GM23248 (cell line): ENCODE data around the gene PRKCB. TPM values are rescaled to one million over a fixed set of nuclear protein-coding genes. Genes with fewer than 3 reads are reported as not detected.

ENCODE experiments used
- DNase-seq: peaks from one replicate; pipeline ENCODE4 v3.0.0-alpha.2; 2015
- H2AFZ ChIP-seq: fragments of 200-600 bp; sonication (generic); 2 replicates; pipeline ENCODE4 v1.6.1; 2016; ENCODE audit warnings: antibody characterized with exemption
- H3F3A ChIP-seq: fragments of 200-600 bp; sonication (generic); 2 replicates; pipeline ENCODE4 v1.6.1; 2016; ENCODE audit warnings: mild to moderate bottlenecking, antibody characterized with exemption, mixed run types; ENCODE audit not compliant: insufficient read depth
- H3K27ac ChIP-seq: fragments of 200-600 bp; sonication (generic); 2 replicates; pipeline ENCODE4 v1.5.1; 2016; ENCODE audit warnings: mild to moderate bottlenecking
- H3K27me3 ChIP-seq: fragments of 200-600 bp; sonication (generic); replicated peaks from 2 replicates; pipeline ENCODE4 v1.6.1; 2016; ENCODE audit warnings: mild to moderate bottlenecking; ENCODE audit not compliant: insufficient read depth
- H3K36me3 ChIP-seq: fragments of 200-600 bp; sonication (generic); 2 replicates; pipeline ENCODE4 v1.6.1; 2016; ENCODE audit warnings: low read depth, mild to moderate bottlenecking
- H3K4me1 ChIP-seq: fragments of 200-600 bp; sonication (generic); 2 replicates; pipeline ENCODE4 v1.6.1; 2016; ENCODE audit warnings: mild to moderate bottlenecking; ENCODE audit not compliant: insufficient read depth
- H3K4me2 ChIP-seq: fragments of 200-600 bp; sonication (generic); one replicate; pipeline ENCODE4 v1.6.1; 2016; ENCODE audit warnings: mild to moderate bottlenecking; ENCODE audit not compliant: unreplicated experiment
- H3K4me3 ChIP-seq: fragments of 200-600 bp; sonication (generic); 2 replicates; pipeline ENCODE4 v1.5.1; 2016; ENCODE audit warnings: mild to moderate bottlenecking
- H3K79me2 ChIP-seq: fragments of 200-600 bp; sonication (generic); 2 replicates; pipeline ENCODE4 v1.6.1; 2016; ENCODE audit warnings: mild to moderate bottlenecking; ENCODE audit not compliant: insufficient read depth
- H3K9ac ChIP-seq: fragments of 200-600 bp; sonication (generic); 2 replicates; pipeline ENCODE4 v1.6.1; 2016; ENCODE audit warnings: mild to moderate bottlenecking
- H3K9me2 ChIP-seq: fragments of 200-600 bp; sonication (generic); 2 replicates; pipeline ENCODE4 v1.6.1; 2016; ENCODE audit warnings: mixed run types, mild to moderate bottlenecking, moderate library complexity; ENCODE audit not compliant: insufficient read depth
- H3K9me3 ChIP-seq: fragments of 200-600 bp; sonication (generic); one replicate; pipeline ENCODE4 v1.6.1; 2017; ENCODE audit warnings: low read depth
- H4K20me1 ChIP-seq: fragments of 200-600 bp; sonication (generic); 2 replicates; pipeline ENCODE4 v1.6.0; 2016; ENCODE audit not compliant: insufficient read depth
- EZH2 ChIP-seq: fragments of 200-600 bp; sonication (generic); IDR thresholded peaks from 2 replicates; pipeline ENCODE4 v1.6.1; 2018; ENCODE audit warnings: antibody characterized with exemption, mild to moderate bottlenecking; ENCODE audit not compliant: insufficient read depth, poor library complexity, severe bottlenecking
- EZH2phosphoT487 ChIP-seq: fragments of 200-600 bp; sonication (generic); IDR thresholded peaks from 2 replicates; pipeline ENCODE4 v1.6.1; 2018; ENCODE audit warnings: antibody characterized with exemption, moderate library complexity, mild to moderate bottlenecking, low read depth; ENCODE audit not compliant: insufficient read depth
- WGBS, 2 experiments: methylation state at CpG; one replicate each; pipeline ENCODE4 v1.1.6; 2015 to 2017; ENCODE audit warnings: low lambda C conversion rate in 2 of 2, low coverage in 1 of 2; ENCODE audit errors: missing lambda C conversion rate in 2 of 2; 5-methylcytosine and 5-hydroxymethylcytosine counted together
- in situ Hi-C: fragments of 300-500 bp; cut with MboI; formaldehyde crosslinking; loops from 2 replicates; pipeline ENCODE4 v1.15.0; 2020
- polyA plus RNA-seq: library from polyadenylated mRNA; unstranded; fragments of >200 nt; fragmentation: Nextera tagmentation; extraction: Ambion mirVana; gene quantifications from 2 replicates; pipeline ENCODE4 v1.2.1, GENCODE V29; 2016
- total RNA-seq: library from RNA; depleted of rRNA; stranded (reverse); fragments of >200 nt; shearing (Covaris generic); gene quantifications from 2 replicates; pipeline ENCODE4 v1.2.3, GENCODE V29; 2014

PRKCB gene
- total and polyA plus RNA-seq, 2 experiments from 2014 or later, result not detected

DNA sequence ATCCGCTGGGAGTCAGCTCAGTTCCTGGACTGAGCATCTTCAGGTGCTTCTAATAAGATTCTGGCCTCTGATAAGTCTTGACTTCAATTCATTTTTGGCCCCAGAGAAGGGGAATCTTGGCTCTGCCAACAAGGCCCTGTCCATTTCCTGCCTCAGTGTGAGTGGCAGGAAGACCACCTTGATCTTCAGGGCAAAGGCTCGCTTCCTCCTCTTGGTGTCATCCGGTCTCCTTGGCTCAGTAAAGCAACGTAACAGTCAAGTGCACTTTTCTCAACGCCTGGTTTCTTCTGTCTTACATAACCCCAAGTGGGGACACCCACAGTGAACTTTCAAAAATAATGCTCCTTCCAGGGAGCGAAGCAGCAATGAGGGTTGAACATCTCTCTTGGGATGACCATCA lies 169.8 kb downstream of the PRKCB start:
- Histone ChIP-seq H3K4me3 (no peak overlapping the region), H3K9me3 (no peaks in the 10 kb centered on the region), H3K27ac (no peak overlapping the region), H3K4me1 (no peaks in the 10 kb centered on the region), H3K79me2 (no peaks in the 10 kb centered on the region), H3K9me2 (no peaks in the 10 kb centered on the region), H3K36me3 (no peaks in the 10 kb centered on the region), H2AFZ (no peak overlapping the region), H3F3A (no peaks in the 10 kb centered on the region), H3K27me3 (no peaks in the 10 kb centered on the region), H3K9ac (no peak overlapping the region), H3K4me2 (no peak overlapping the region), H4K20me1 (no peaks in the 10 kb centered on the region)
- DNase-seq, result no peak
- TF ChIP-seq EZH2 (no peak), EZH2phosphoT487 (no peak)
- in situ Hi-C loops, result no loop called here
- 15 to 25% methylated on average over 6 of the region's 6 CpGs for WGBS, 2 experiments

DNA sequence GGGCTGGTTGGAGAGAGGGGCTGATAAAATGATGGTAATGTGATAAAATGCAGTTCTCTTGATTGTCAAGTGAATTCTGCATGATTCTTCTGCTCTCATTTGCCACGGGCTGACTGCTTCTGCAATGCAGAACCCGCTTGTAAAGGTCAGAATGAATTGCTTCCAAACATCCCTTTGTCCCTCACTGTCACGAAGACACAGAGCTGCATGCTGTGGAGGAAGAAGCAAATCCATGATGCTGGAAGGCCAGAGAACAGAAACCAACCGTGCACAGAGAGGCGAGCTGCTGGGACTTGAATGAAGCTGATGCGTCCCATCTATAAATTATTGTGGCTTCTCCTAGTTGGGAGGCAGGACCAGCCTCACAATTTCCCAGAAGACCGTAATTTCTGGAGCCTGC lies 171.6 kb downstream of the PRKCB start:
- 15% methylated on average over 7 of the region's 7 CpGs for WGBS, 2 experiments
- no peaks in the 10 kb centered on the region for H3K27me3 ChIP-seq
- TF ChIP-seq EZH2phosphoT487 (no peak), EZH2 (no peak)
- H3K9ac ChIP-seq, result no peak overlapping the region
- no peaks in the 10 kb centered on the region for H4K20me1 ChIP-seq
- no peak overlapping the region for H3K4me3 ChIP-seq
- H3K9me3 ChIP-seq, result no peaks in the 10 kb centered on the region
- no peaks in the 10 kb centered on the region for H3F3A ChIP-seq
- no peak overlapping the region for H2AFZ ChIP-seq
- no peaks in the 10 kb centered on the region for H3K9me2 ChIP-seq
- no peak overlapping the region for H3K4me2 ChIP-seq
- DNase-seq, result no peak
- no peak overlapping the region for H3K27ac ChIP-seq
- H3K36me3 ChIP-seq, result no peaks in the 10 kb centered on the region
- in situ Hi-C loops, result no loop called here
- no peaks in the 10 kb centered on the region for H3K4me1 ChIP-seq
- no peaks in the 10 kb centered on the region for H3K79me2 ChIP-seq

DNA sequence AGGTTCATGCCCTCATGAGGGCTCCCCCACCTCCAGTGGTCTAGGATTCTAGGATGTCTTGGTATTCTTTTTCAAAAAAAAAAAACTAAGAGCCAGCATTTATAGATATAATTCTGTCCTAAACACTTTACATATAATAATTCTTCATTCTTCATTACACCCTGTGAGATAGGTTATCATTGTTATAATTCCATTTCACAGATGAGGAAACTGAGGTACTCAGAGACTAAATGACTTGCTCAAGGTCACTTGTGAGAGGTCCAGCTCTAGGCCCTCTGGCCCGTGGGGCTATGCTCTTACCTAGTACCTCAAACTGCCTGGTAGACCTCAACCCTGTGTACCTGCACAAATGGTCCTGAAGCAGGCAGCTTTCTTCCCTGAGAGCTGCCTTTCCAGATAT lies 172.2 kb downstream of the PRKCB start:
- Histone ChIP-seq H3K4me2 (no peak overlapping the region), H3K79me2 (no peaks in the 10 kb centered on the region), H4K20me1 (no peaks in the 10 kb centered on the region), H3K9me3 (no peaks in the 10 kb centered on the region), H2AFZ (no peak overlapping the region), H3K36me3 (no peaks in the 10 kb centered on the region), H3K4me3 (no peak overlapping the region), H3K9ac (no peak overlapping the region), H3K27me3 (no peaks in the 10 kb centered on the region), H3K27ac (no peak overlapping the region), H3F3A (no peaks in the 10 kb centered on the region), H3K4me1 (no peaks in the 10 kb centered on the region), H3K9me2 (no peaks in the 10 kb centered on the region)
- in situ Hi-C loops, result no loop called here
- WGBS, 2 experiments, result 0% methylated on average over 1 of the region's 1 CpG
- TF ChIP-seq EZH2, result no peak
- no peak for TF ChIP-seq EZH2phosphoT487
- DNase-seq, result no peak

DNA sequence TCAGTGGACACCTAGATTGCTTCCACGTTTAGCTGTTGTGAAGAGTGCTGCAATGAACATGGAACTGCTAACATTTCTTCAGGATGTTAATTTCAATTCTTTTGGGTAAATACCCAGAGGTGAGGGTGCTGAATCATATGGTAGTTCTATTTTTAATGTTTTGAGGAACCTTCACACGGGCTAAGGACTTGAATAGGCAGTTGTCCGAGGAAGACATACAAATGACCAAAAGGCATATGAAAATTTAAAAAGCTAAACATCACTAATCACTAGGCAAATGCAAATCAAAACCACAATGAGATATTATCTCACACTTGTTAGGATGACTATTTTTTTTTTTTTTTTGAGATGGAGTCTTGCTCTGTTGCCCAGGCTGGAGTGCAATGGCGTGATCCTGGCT lies 173.3 kb downstream of the PRKCB start:
- Histone ChIP-seq H3K9me2 (no peaks in the 10 kb centered on the region), H3K79me2 (no peaks in the 10 kb centered on the region), H3K27ac (no peak overlapping the region), H3F3A (no peaks in the 10 kb centered on the region), H3K4me2 (no peak overlapping the region), H3K4me3 (no peak overlapping the region), H2AFZ (no peak overlapping the region), H3K9ac (no peak overlapping the region), H3K4me1 (no peaks in the 10 kb centered on the region), H3K9me3 (no peaks in the 10 kb centered on the region), H4K20me1 (no peaks in the 10 kb centered on the region), H3K27me3 (no peaks in the 10 kb centered on the region), H3K36me3 (no peaks in the 10 kb centered on the region)
- TF ChIP-seq EZH2phosphoT487 (no peak), EZH2 (no peak)
- DNase-seq, result no peak
- in situ Hi-C loops, result no loop called here
- WGBS, 2 experiments, result 23 to 25% methylated on average over 4 of the region's 4 CpGs

DNA sequence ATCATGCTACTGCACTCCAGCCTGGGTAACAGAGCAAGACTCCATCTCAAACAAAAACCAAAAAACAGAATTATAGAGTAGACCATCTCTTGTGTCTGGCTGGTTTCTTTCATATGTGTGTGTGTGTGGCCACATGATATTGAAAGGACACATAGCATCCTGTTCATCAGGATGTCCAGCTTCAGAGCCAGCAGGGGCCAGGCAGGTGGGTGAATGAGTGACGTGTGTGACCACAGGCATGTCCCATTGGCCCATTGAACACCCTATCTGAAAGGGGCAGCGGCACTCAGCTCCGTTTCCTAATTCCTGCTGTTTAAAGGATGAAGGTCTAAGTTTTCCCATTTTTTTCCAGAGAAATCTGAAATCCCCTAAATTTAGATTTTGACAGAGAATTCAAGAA lies 174.2 kb downstream of the PRKCB start:
- WGBS, 2 experiments, result 32 to 35% methylated on average over 3 of the region's 3 CpGs

More for the DNA sequence above, 174.2 kb downstream of the PRKCB start:
- no peaks in the 10 kb centered on the region for H4K20me1 ChIP-seq
- TF ChIP-seq EZH2 (no peak), EZH2phosphoT487 (no peak)
- H3K4me3 ChIP-seq, result no peak overlapping the region
- H3K9me3 ChIP-seq, result no peaks in the 10 kb centered on the region
- H3K36me3 ChIP-seq, result no peaks in the 10 kb centered on the region
- H3K27ac ChIP-seq, result no peak overlapping the region
- H3F3A ChIP-seq, result no peaks in the 10 kb centered on the region
- no peak for DNase-seq
- H3K9ac ChIP-seq, result no peak overlapping the region
- H3K9me2 ChIP-seq, result no peaks in the 10 kb centered on the region
- no peak overlapping the region for H3K4me2 ChIP-seq
- no peaks in the 10 kb centered on the region for H3K27me3 ChIP-seq
- no peak overlapping the region for H2AFZ ChIP-seq
- no peaks in the 10 kb centered on the region for H3K4me1 ChIP-seq
- H3K79me2 ChIP-seq, result no peaks in the 10 kb centered on the region
- in situ Hi-C loops, result loop anchor here (10.0 kb wide), 1 partner anchor 205 kb away; no protein-coding TSS in a partner anchor
